ENCODE results near the gene IL5.

DNA sequence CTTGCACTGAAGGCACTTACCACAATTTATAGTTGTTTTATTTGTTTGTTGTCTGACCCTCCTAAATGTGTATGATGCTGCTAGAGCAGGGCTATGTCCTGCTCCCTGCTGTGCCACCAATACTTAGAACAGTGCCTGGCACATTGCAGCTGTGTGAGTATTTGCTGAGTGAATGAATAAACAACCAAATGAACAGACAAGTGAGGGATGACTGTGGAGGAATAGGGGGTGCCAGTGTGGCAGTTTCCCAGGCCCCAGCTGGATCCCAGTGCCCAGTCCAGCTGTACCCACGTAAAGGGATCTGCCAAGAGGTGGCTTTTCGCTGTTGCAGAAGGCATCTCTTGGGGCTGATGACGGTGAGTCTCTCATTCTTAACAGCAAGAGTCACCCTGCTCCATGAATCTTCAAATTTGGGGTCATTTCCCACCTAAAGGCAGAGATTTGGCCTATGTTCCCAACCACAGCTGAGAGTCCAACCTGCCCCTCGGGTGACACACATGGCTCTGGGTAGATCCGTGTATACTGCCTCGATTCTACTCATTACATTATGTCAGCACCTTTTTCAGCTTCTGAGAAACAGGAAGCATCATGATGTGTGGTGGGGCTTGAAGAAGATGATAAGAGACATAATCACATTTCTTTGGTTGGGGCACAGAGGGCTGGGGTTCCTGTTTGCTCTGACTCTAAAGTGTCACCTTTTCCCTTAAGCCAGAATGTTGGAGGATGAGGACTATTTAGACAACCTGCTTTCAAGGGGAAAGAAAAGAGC is 14.3 kb downstream of the IL5 start:
- TF ChIP-seq CTCF (IDR thresholded peaks at IDR 0.05) (no peak), POLR2A (IDR thresholded peaks at IDR 0.05) (no peak)

All from upper lobe of left lung (tissue), 4 donors.